ENCODE results near the gene TTC39B.
"Not testable (repeated sequence)": the region's sequence is repeated elsewhere in the genome, so short reads cannot be mapped to it uniquely, and the experiment has no call there.

The TTC39B gene

GRCh38 chr9:15262581-15262980 is 44.4 kb downstream of the TTC39B start:
- no peak for DNase-seq

GRCh38 chr9:15256426-15256825 is 50.6 kb downstream of the TTC39B start:
- no peak for DNase-seq

- no peak for DNase-seq
Observed at GRCh38 chr9:15253786-15254185, 53.2 kb downstream of the TTC39B start.

GRCh38 chr9:15253197-15253596 is 53.8 kb downstream of the TTC39B start:
- DNase-seq: no peak

- no peak for DNase-seq
Observed at GRCh38 chr9:15249981-15250380, 57.0 kb downstream of the TTC39B start.

GRCh38 chr9:15249042-15249818 is 57.8 kb downstream of the TTC39B start:
- DNase-seq: no peak

- DNase-seq: no peak
Observed at GRCh38 chr9:15248621-15249020, 58.4 kb downstream of the TTC39B start.

- DNase-seq: no peak
Observed at GRCh38 chr9:15248081-15248480, 58.9 kb downstream of the TTC39B start.

- no peak for DNase-seq
Observed at GRCh38 chr9:15246708-15247107, 60.3 kb downstream of the TTC39B start.

- no peak for DNase-seq
Observed at GRCh38 chr9:15246243-15246642, 60.8 kb downstream of the TTC39B start.

GRCh38 chr9:15244001-15244441 is 63.0 kb downstream of the TTC39B start:
- DNase-seq: no peak

GRCh38 chr9:15243081-15243480 is 63.9 kb downstream of the TTC39B start:
- no peak for DNase-seq

- no peak for DNase-seq
Observed at GRCh38 chr9:15240927-15241326, 66.1 kb downstream of the TTC39B start.

- no peak for DNase-seq
Observed at GRCh38 chr9:15239816-15240215, 67.2 kb downstream of the TTC39B start.

GRCh38 chr9:15238646-15239045 is 68.4 kb downstream of the TTC39B start:
- DNase-seq: no peak

GRCh38 chr9:15235658-15236057 is 71.4 kb downstream of the TTC39B start:
- no peak for DNase-seq

- DNase-seq: not testable (repeated sequence)
Observed at GRCh38 chr9:15233941-15234490, 73.0 kb downstream of the TTC39B start.

- not testable (repeated sequence) for DNase-seq
Observed at GRCh38 chr9:15232706-15233280, 74.2 kb downstream of the TTC39B start.

GRCh38 chr9:15231788-15232635 is 75.0 kb downstream of the TTC39B start:
- DNase-seq: peak; percentile 26

GRCh38 chr9:15229409-15229808 is 77.6 kb downstream of the TTC39B start:
- no peak for DNase-seq

- DNase-seq: no peak
Observed at GRCh38 chr9:15227491-15227890, 79.5 kb downstream of the TTC39B start.

- DNase-seq: no peak
Observed at GRCh38 chr9:15225564-15226126, 81.4 kb downstream of the TTC39B start.

GRCh38 chr9:15222313-15222712 is 84.7 kb downstream of the TTC39B start:
- no peak for DNase-seq
